ENCODE data around the gene PTPRK.

The PTPRK gene

DNA sequence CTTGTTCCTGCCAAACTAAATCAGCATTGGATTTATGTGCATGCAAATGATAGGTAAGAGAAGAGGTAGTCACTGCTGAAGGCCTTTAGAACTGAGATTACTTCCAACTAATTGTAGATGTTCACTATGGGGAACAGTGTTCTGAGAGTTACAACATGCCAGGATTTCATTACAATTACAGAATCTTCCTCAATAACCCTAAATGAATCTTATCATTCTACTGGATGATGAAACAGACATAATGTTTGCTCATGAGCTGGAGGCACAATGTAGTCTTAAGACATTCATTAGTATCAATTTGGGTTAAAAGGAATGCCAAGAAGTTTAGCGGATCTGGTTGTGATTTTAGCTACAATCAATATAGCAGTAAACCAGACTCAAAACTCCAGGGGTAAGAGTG, 370.6 kb downstream of the PTPRK start:
- no peaks in the 10 kb centered on the region for H3K27me3 ChIP-seq (ENCODE audit: insufficient read depth, low read length)
- no peak overlapping the region for H3K4me3 ChIP-seq (ENCODE audit: low read depth, low read length, poor library complexity, severe bottlenecking)
- H3K36me3 ChIP-seq (ENCODE audit: insufficient read depth, low read length) = no peaks in the 10 kb centered on the region
- no peak overlapping the region for H3K9ac ChIP-seq (ENCODE audit: low read length)
- no peak overlapping the region for H3K4me2 ChIP-seq (ENCODE audit: low read length)
- no peaks in the 10 kb centered on the region for H3K9me2 ChIP-seq (ENCODE audit: low read depth, low read length)
- H3F3A ChIP-seq (ENCODE audit: insufficient read depth, low read length) = no peaks in the 10 kb centered on the region
- TF ChIP-seq EZH2 (IDR thresholded peaks at IDR 0.05; ENCODE audit: borderline replicate concordance, low read length) = no peak
- TF ChIP-seq CTCF (IDR thresholded peaks at IDR 0.05; ENCODE audit: low read length) = no peak
- H2AFZ ChIP-seq (ENCODE audit: low read length) = no peak overlapping the region
- no peaks in the 10 kb centered on the region for H4K20me1 ChIP-seq (ENCODE audit: insufficient read depth, low read length)
- H3K27ac ChIP-seq (ENCODE audit: low read depth, low read length, poor library complexity, severe bottlenecking) = no peak overlapping the region
- H3K9me3 ChIP-seq (ENCODE audit: low read length) = no peaks in the 10 kb centered on the region
- no peaks in the 10 kb centered on the region for H3K4me1 ChIP-seq (ENCODE audit: insufficient read depth, low read length, severe bottlenecking)
- no peaks in the 10 kb centered on the region for H3K79me2 ChIP-seq (ENCODE audit: insufficient read depth, low read length)

GRCh38 chr6:128144320-128144719, 376.1 kb downstream of the PTPRK start:
- Histone ChIP-seq H3K4me1 (ENCODE audit: insufficient read depth, low read length, severe bottlenecking) (no peaks in the 10 kb centered on the region), H3K79me2 (ENCODE audit: insufficient read depth, low read length) (no peaks in the 10 kb centered on the region), H3F3A (ENCODE audit: insufficient read depth, low read length) (no peaks in the 10 kb centered on the region), H2AFZ (ENCODE audit: low read length) (no peak overlapping the region), H3K9ac (ENCODE audit: low read length) (no peak overlapping the region), H3K9me2 (ENCODE audit: low read depth, low read length) (no peaks in the 10 kb centered on the region), H3K27me3 (ENCODE audit: insufficient read depth, low read length) (no peaks in the 10 kb centered on the region), H3K36me3 (ENCODE audit: insufficient read depth, low read length) (no peaks in the 10 kb centered on the region), H3K4me3 (ENCODE audit: low read depth, low read length, poor library complexity, severe bottlenecking) (no peak overlapping the region), H3K4me2 (ENCODE audit: low read length) (no peak overlapping the region), H4K20me1 (ENCODE audit: insufficient read depth, low read length) (no peaks in the 10 kb centered on the region), H3K27ac (ENCODE audit: low read depth, low read length, poor library complexity, severe bottlenecking) (no peak overlapping the region), H3K9me3 (ENCODE audit: low read length) (no peaks in the 10 kb centered on the region)
- no peak for TF ChIP-seq EZH2 (IDR thresholded peaks at IDR 0.05; ENCODE audit: borderline replicate concordance, low read length)
- TF ChIP-seq CTCF (IDR thresholded peaks at IDR 0.05; ENCODE audit: low read length) = no peak

- no peaks in the 10 kb centered on the region for H3F3A ChIP-seq (ENCODE audit: insufficient read depth, low read length)
- no peaks in the 10 kb centered on the region for H3K27me3 ChIP-seq (ENCODE audit: insufficient read depth, low read length)
- H2AFZ ChIP-seq (ENCODE audit: low read length) = no peak overlapping the region
- no peak overlapping the region for H3K9ac ChIP-seq (ENCODE audit: low read length)
- no peak overlapping the region for H3K4me2 ChIP-seq (ENCODE audit: low read length)
- H4K20me1 ChIP-seq (ENCODE audit: insufficient read depth, low read length) = no peaks in the 10 kb centered on the region
- no peaks in the 10 kb centered on the region for H3K9me2 ChIP-seq (ENCODE audit: low read depth, low read length)
- H3K36me3 ChIP-seq (ENCODE audit: insufficient read depth, low read length) = no peaks in the 10 kb centered on the region
- H3K4me1 ChIP-seq (ENCODE audit: insufficient read depth, low read length, severe bottlenecking) = no peaks in the 10 kb centered on the region
- H3K4me3 ChIP-seq (ENCODE audit: low read depth, low read length, poor library complexity, severe bottlenecking) = no peak overlapping the region
- H3K9me3 ChIP-seq (ENCODE audit: low read length) = no peaks in the 10 kb centered on the region
- TF ChIP-seq CTCF (IDR thresholded peaks at IDR 0.05; ENCODE audit: low read length) (no peak), EZH2 (IDR thresholded peaks at IDR 0.05; ENCODE audit: borderline replicate concordance, low read length) (no peak)
- H3K27ac ChIP-seq (ENCODE audit: low read depth, low read length, poor library complexity, severe bottlenecking) = no peak overlapping the region
- no peaks in the 10 kb centered on the region for H3K79me2 ChIP-seq (ENCODE audit: insufficient read depth, low read length)
Measured at GRCh38 chr6:128141932-128142331, 378.5 kb downstream of the PTPRK start.
